Keratinocyte (primary cell): ENCODE data around the gene REG3A.

Experiments used
- CTCF ChIP-seq, 3 experiments: IDR thresholded peaks in 1 of 3; conservative IDR thresholded peaks in 1 of 3; optimal IDR thresholded peaks in 1 of 3; 2 replicates in 2 of 3; 3 replicates in 1 of 3; pipeline versions ENCODE3 to v1.5.1; 2011; ENCODE audit warnings: low read length in 3 of 3, mild to moderate bottlenecking in 3 of 3, moderate library complexity in 2 of 3, control low read depth in 1 of 3, inconsistent platforms in 1 of 3; ENCODE audit not compliant: insufficient read depth in 2 of 3; ENCODE audit errors: extremely low read depth in 1 of 3
- EZH2 ChIP-seq: IDR thresholded peaks from one replicate; pipeline ENCODE4 v1.6.1; 2012; ENCODE audit warnings: inconsistent platforms, mild to moderate bottlenecking, low read length, moderate library complexity

GRCh38 chr2:79178076-79178674, 18.6 kb upstream of the REG3A start:
- TF ChIP-seq EZH2 (no peak), CTCF (optimal IDR thresholded peaks at IDR 0.05 in 1 of 3, IDR thresholded peaks at IDR 0.05 in 1 of 3, conservative IDR thresholded peaks at IDR 0.05 in 1 of 3; ENCODE audit: extremely low read depth in 1 of 3, insufficient read depth in 2 of 3, low read length in 3 of 3) (no peak)
